ENCODE measurements around the gene RELN. TPM values are rescaled to one million over a fixed set of nuclear protein-coding genes. Genes with fewer than 3 reads are reported as not detected.
A peak's percentile ranks its signal among the peaks of the same experiment; 100 is the strongest.

The RELN gene
- total RNA-seq, 1 donor, result under 0.01 TPM

DNA sequence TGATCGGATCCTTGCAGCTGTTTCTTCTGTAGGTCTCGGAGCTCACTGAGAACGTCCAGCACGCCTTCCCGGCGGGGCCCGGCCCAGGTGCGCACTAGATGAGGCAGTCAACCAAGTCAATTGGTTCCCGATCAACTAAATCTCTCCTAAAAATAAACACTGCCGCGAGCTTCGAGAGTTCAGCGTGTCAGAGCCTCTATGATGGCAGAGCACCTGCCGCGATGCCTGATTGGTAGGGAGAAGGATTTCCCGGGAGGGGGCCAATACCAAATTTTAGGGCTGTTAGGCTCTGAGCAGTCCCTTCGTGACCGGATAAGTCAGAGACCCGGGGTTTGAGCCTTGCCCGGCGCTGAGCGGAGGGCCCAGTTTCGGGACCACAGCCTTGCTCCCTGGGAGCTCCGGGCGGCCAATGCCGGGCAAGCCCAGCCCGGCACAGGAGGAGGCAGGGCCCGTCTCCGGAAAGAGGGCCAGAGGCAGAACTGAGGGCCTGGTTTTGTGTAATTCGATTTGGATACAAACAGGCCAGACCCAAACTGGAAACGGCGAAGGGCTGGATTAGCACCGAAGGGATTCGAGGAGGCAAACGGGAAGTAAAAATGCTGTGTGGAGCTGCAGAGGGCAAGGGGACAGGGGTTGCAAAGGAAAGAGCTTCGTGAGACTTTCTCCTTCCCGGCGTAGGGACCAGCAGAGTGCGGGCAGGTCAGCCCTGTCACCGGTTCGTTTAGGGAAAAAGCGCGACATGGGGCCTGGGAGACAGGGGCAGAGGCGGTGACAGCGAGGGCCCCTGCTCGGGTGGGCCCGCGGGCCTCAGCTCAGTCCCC is 544.0 kb downstream of the RELN start:
- peak overlapping the region; percentile 40 for H3K4me3 ChIP-seq (ENCODE audit: low read depth, low read length)
- DNase-seq (ENCODE audit: low read depth), result no peak
- TF ChIP-seq, protein P1, sequence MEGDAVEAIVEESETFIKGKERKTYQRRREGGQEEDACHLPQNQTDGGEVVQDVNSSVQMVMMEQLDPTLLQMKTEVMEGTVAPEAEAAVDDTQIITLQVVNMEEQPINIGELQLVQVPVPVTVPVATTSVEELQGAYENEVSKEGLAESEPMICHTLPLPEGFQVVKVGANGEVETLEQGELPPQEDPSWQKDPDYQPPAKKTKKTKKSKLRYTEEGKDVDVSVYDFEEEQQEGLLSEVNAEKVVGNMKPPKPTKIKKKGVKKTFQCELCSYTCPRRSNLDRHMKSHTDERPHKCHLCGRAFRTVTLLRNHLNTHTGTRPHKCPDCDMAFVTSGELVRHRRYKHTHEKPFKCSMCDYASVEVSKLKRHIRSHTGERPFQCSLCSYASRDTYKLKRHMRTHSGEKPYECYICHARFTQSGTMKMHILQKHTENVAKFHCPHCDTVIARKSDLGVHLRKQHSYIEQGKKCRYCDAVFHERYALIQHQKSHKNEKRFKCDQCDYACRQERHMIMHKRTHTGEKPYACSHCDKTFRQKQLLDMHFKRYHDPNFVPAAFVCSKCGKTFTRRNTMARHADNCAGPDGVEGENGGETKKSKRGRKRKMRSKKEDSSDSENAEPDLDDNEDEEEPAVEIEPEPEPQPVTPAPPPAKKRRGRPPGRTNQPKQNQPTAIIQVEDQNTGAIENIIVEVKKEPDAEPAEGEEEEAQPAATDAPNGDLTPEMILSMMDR (IDR thresholded peaks at IDR 0.05; ENCODE audit: insufficient read depth, low read depth, low read length), result no peak

DNA sequence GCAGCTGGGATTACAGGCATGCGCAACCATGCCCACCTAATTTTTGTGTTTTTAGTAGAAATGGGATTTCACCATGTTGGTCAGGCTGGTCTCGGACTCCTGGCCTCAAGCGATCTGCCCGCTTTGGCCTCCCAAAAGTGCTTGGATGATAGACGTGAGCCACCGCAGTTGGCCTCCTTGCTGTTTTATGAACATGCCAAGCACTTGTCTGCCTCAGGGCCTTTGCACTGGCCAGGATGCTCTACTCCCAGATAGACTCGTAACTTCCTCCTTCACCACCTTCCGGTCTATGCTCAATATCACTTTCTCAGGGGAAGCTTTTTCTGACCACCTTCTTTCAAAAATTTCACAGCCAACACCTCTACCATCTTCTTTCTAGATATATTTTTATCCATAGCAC is 549.8 kb downstream of the RELN start:
- no peak overlapping the region for H3K4me3 ChIP-seq (ENCODE audit: low read depth, low read length)
- TF ChIP-seq, protein P1 (IDR thresholded peaks at IDR 0.05; ENCODE audit: insufficient read depth, low read depth, low read length), result no peak
- no peak for DNase-seq (ENCODE audit: low read depth)

DNA sequence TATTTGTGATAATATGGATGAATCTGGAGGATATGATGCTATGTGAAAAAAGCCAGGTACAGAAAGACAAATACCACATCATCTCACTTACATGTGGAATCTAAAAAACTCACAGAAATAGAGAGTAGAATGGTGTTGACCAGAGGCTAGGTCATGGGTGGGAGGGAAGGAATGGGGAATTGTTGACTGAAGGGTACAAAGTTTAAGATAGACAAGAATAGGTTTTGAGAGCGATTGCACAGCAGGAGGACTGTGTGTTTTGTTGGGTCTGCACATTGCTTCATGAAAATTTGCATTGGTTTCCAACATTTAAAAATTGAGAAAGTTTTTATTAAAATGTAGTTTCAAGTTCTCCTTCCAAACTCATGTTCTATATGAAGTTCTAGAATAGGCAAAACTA is 551.8 kb downstream of the RELN start:
- no peak overlapping the region for H3K4me3 ChIP-seq (ENCODE audit: low read depth, low read length)
- TF ChIP-seq, protein P1 (IDR thresholded peaks at IDR 0.05; ENCODE audit: insufficient read depth, low read depth, low read length), result no peak
- DNase-seq (ENCODE audit: low read depth), result no peak

DNA sequence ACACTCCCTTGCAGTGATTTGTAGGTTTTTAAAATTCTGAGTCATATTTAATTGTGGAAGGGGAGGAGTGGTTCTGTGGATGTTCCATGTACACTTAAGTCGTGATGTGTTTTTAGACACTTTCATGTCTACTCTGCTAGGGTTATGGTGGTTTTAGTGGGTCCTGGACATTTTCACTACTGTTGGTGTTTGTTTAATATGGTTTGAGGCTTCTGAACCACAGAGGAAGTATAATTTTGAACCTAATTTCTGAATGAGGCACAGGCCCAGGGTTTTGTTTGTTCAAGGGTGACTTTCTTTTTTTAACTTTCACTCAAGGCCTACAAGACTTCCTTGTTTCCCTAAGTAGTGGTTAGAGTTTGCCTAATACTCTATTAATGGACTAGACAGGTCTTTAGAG is 556.7 kb downstream of the RELN start:
- no peak for DNase-seq (ENCODE audit: low read depth)
- TF ChIP-seq, protein P1 (IDR thresholded peaks at IDR 0.05; ENCODE audit: insufficient read depth, low read depth, low read length), result no peak
- H3K4me3 ChIP-seq (ENCODE audit: low read depth, low read length), result no peak overlapping the region

DNA sequence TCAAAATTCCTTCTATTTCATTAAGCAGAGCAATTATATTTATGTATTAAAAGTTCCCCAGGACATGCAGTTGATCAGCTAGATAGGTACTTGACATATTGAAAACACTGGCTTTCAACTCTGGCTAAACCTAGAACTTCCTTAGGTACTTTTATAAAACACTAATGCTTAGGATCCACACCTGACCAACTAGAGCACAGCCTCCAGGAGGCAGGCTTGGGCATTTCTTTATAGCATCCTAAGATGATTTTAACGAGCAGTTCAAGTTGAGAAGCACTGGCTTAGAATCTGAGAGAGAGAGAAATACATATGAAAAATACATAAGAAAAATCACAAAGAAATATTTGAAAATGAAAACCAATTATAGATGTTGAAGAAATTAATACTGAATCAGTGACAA is 564.3 kb downstream of the RELN start:
- no peak for DNase-seq (ENCODE audit: low read depth)
- TF ChIP-seq, protein P1 (IDR thresholded peaks at IDR 0.05; ENCODE audit: insufficient read depth, low read depth, low read length), result no peak
- H3K4me3 ChIP-seq (ENCODE audit: low read depth, low read length), result no peak overlapping the region

DNA sequence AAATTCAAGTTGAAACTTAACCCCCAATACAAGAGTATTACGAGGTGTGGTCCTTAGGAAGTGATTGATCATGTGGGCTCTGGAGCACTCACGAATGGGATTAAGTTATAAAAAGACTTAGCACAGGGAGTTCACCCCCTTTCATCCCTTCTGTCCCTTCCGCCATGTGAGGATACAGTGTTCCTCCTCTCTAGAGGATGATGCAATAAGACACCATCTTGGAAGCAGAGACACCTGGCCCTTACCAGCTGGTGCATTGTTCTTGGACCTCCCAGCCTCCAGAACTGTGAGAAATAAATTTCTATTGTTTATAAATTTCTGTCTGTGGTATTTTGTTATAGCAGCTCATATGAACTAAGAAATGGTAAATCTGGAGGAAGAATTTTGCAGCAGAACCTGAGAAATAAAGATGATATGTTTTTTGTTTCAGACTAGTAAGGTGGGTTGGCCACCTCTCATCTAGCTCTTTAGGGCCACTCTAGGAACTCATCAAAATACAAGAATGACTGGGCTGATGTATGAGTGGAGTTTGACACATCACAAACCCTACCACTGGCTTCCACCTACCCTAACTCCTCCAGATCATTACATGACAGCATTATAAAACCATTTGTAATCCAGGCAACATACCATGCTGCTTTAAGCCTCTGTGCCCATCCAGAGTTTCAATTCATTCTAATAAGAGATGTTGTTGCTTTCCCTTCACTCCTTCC is 565.8 kb downstream of the RELN start:
- TF ChIP-seq, protein P1 (IDR thresholded peaks at IDR 0.05; ENCODE audit: insufficient read depth, low read depth, low read length), result no peak
- no peak overlapping the region for H3K4me3 ChIP-seq (ENCODE audit: low read depth, low read length)

More for the DNA sequence above, 565.8 kb downstream of the RELN start:
- DNase-seq (ENCODE audit: low read depth), result no peak

Small RNA genes within 50 kb of the gene (small RNA-seq; reads per million reads assigned to genes)
- not detected for gene RF00019

Other genes starting within 250 kb of the RELN start
- gene ORC5, start 218.4 kb upstream of the RELN start, total RNA-seq, result 20.6 and 25.5 TPM in 2 replicates

Data from fibroblast of villous mesenchyme (primary cell).